GM21390 (cell line): Measurements from ENCODE around the gene HTRA2.

Experiments
- ATAC-seq: cut with Tn5 transposase; IDR thresholded peaks from one replicate; pipeline ENCODE4 v1.9.1; 2021; ENCODE audit not compliant: unreplicated experiment

Gene HTRA2

GRCh38 chr2:74538881-74539339 lies 9.2 kb downstream of the HTRA2 start:
- no peak for ATAC-seq

GRCh38 chr2:74540291-74540690 lies 10.6 kb downstream of the HTRA2 start:
- ATAC-seq: no peak

- ATAC-seq: no peak
These were observed 13.2 kb downstream of the HTRA2 start for GRCh38 chr2:74542978-74543377.

- no peak for ATAC-seq
These were observed 14.9 kb downstream of the HTRA2 start for GRCh38 chr2:74544634-74545033.

- no peak for ATAC-seq
These were observed 16.3 kb downstream of the HTRA2 start for GRCh38 chr2:74546004-74546403.

GRCh38 chr2:74548285-74548899 lies 18.7 kb downstream of the HTRA2 start:
- no peak for ATAC-seq

GRCh38 chr2:74548900-74549826 lies 19.4 kb downstream of the HTRA2 start:
- no peak for ATAC-seq

GRCh38 chr2:74550231-74550630 lies 20.5 kb downstream of the HTRA2 start:
- ATAC-seq: no peak

- ATAC-seq: no peak
These were observed 21.8 kb downstream of the HTRA2 start for GRCh38 chr2:74551530-74551929.

GRCh38 chr2:74551942-74552913 lies 22.5 kb downstream of the HTRA2 start:
- no peak for ATAC-seq

- ATAC-seq: no peak
These were observed 23.4 kb downstream of the HTRA2 start for GRCh38 chr2:74552914-74553811.

- peak; percentile 52 for ATAC-seq
These were observed 24.4 kb downstream of the HTRA2 start, which contains the start of the genes DOK1 and LOXL3 for GRCh38 chr2:74553892-74554819. DOK1 (plus strand) TSS chr2:74554720; CDS start chr2:74554755, 35 bp downstream. LOXL3 (minus strand) TSS chr2:74553942; CDS start chr2:74552634, 1,308 bp downstream.

GRCh38 chr2:74554820-74555531 lies 25.2 kb downstream of the HTRA2 start:
- peak; percentile 35 for ATAC-seq

GRCh38 chr2:74555610-74556103 lies 25.9 kb downstream of the HTRA2 start:
- ATAC-seq: no peak

GRCh38 chr2:74556159-74556558 lies 26.4 kb downstream of the HTRA2 start:
- no peak for ATAC-seq

GRCh38 chr2:74556831-74557370 lies 27.2 kb downstream of the HTRA2 start:
- ATAC-seq: no peak
